Measurements from ENCODE around the gene CPN2.

The CPN2 gene

GRCh38 chr3:194381460-194381875, 30.3 kb upstream of the CPN2 start:
- no peak for DNase-seq (ENCODE audit: low spot score)

GRCh38 chr3:194380326-194380725, 29.2 kb upstream of the CPN2 start:
- no peak for DNase-seq (ENCODE audit: low spot score)

- no peak for DNase-seq (ENCODE audit: low spot score)
Measured at GRCh38 chr3:194379651-194380050, 28.5 kb upstream of the CPN2 start.

- no peak for DNase-seq (ENCODE audit: low spot score)
Measured at GRCh38 chr3:194379231-194379630, 28.1 kb upstream of the CPN2 start.

GRCh38 chr3:194377708-194378107, 26.6 kb upstream of the CPN2 start:
- no peak for DNase-seq (ENCODE audit: low spot score)

GRCh38 chr3:194376241-194376560, 25.1 kb upstream of the CPN2 start:
- no peak for DNase-seq (ENCODE audit: low spot score)

GRCh38 chr3:194375473-194376240, 24.5 kb upstream of the CPN2 start:
- no peak for DNase-seq (ENCODE audit: low spot score)

GRCh38 chr3:194374935-194375334, 23.8 kb upstream of the CPN2 start:
- no peak for DNase-seq (ENCODE audit: low spot score)

- no peak for DNase-seq (ENCODE audit: low spot score)
Measured at GRCh38 chr3:194373899-194374298, 22.8 kb upstream of the CPN2 start.

- DNase-seq (ENCODE audit: low spot score), result no peak
Measured at GRCh38 chr3:194373028-194373427, 21.9 kb upstream of the CPN2 start.

- peak; percentile 66 for DNase-seq (ENCODE audit: low spot score)
Measured at GRCh38 chr3:194370753-194371152, 19.6 kb upstream of the CPN2 start.

GRCh38 chr3:194369522-194370279, 18.6 kb upstream of the CPN2 start, which contains the start of gene LRRC15:
Gene LRRC15, minus strand, starts transcription at chr3:194369743. Its CDS starts 8,700 bp downstream, at chr3:194361043.
- DNase-seq (ENCODE audit: low spot score), result no peak

GRCh38 chr3:194368918-194369317, 17.8 kb upstream of the CPN2 start:
- DNase-seq (ENCODE audit: low spot score), result no peak

GRCh38 chr3:194367992-194368841, 17.1 kb upstream of the CPN2 start:
- no peak for DNase-seq (ENCODE audit: low spot score)

- DNase-seq (ENCODE audit: low spot score), result no peak
Measured at GRCh38 chr3:194365978-194366490, 14.9 kb upstream of the CPN2 start.

- DNase-seq (ENCODE audit: low spot score), result no peak
Measured at GRCh38 chr3:194365526-194365925, 14.4 kb upstream of the CPN2 start.

GRCh38 chr3:194364652-194365434, 13.7 kb upstream of the CPN2 start:
- no peak for DNase-seq (ENCODE audit: low spot score)

GRCh38 chr3:194364314-194364651, 13.2 kb upstream of the CPN2 start:
- no peak for DNase-seq (ENCODE audit: low spot score)

GRCh38 chr3:194360568-194360967, 9.4 kb upstream of the CPN2 start:
- no peak for DNase-seq (ENCODE audit: low spot score)

- no peak for DNase-seq (ENCODE audit: low spot score)
Measured at GRCh38 chr3:194357681-194358080, 6.6 kb upstream of the CPN2 start.

GRCh38 chr3:194355379-194355778, 4.3 kb upstream of the CPN2 start:
- DNase-seq (ENCODE audit: low spot score), result no peak

GRCh38 chr3:194354315-194354714, 3.2 kb upstream of the CPN2 start:
- no peak for DNase-seq (ENCODE audit: low spot score)

Data from COLO829 (cell line).